Measurements from ENCODE around the gene TRIM54.
"Not testable (repeated sequence)": the region's sequence is repeated elsewhere in the genome, so short reads cannot be mapped to it uniquely, and the experiment has no call there.

The TRIM54 gene

GRCh38 chr2:27258051-27258450, 24.2 kb upstream of the TRIM54 start:
- no peak for DNase-seq

GRCh38 chr2:27261241-27261925, 20.8 kb upstream of the TRIM54 start:
- DNase-seq: no peak

- no peak for DNase-seq
Measured at GRCh38 chr2:27261926-27262298, 20.3 kb upstream of the TRIM54 start.

GRCh38 chr2:27262379-27263286, 19.6 kb upstream of the TRIM54 start, which contains the start of gene SLC30A3:
Gene SLC30A3 (minus strand): TSS chr2:27263047. CDS start chr2:27262906, 141 bp downstream.
- peak; percentile 63 to 71 for DNase-seq

GRCh38 chr2:27263287-27264252, 18.7 kb upstream of the TRIM54 start:
- no peak for DNase-seq

- no peak for DNase-seq
Measured at GRCh38 chr2:27264253-27264752, 17.9 kb upstream of the TRIM54 start.

- peak; percentile 46 to 48 for DNase-seq
Measured at GRCh38 chr2:27264753-27265535, 17.3 kb upstream of the TRIM54 start.

- DNase-seq: no peak
Measured at GRCh38 chr2:27265536-27265870, 16.7 kb upstream of the TRIM54 start.

GRCh38 chr2:27268296-27268695, 13.9 kb upstream of the TRIM54 start:
- DNase-seq: not testable (repeated sequence)

GRCh38 chr2:27270131-27270530, 12.1 kb upstream of the TRIM54 start:
- no peak for DNase-seq

- no peak for DNase-seq
Measured at GRCh38 chr2:27270670-27271069, 11.6 kb upstream of the TRIM54 start.

GRCh38 chr2:27271631-27272340, 10.4 kb upstream of the TRIM54 start:
- DNase-seq: no peak

GRCh38 chr2:27272537-27273522, 9.4 kb upstream of the TRIM54 start:
- DNase-seq: not testable (repeated sequence)

- DNase-seq: no peak
Measured at GRCh38 chr2:27275211-27276150, 6.7 kb upstream of the TRIM54 start, which contains the start of gene DNAJC5G. Gene DNAJC5G (plus strand): TSS chr2:27275433. CDS start chr2:27276729, 1,296 bp downstream.

GRCh38 chr2:27278010-27278409, 4.2 kb upstream of the TRIM54 start:
- DNase-seq: no peak

- no peak for DNase-seq
Measured at GRCh38 chr2:27280826-27281225, 1.4 kb upstream of the TRIM54 start.

- DNase-seq: no peak
Measured at GRCh38 chr2:27281442-27281841, 787 bp upstream of the TRIM54 start.

GRCh38 chr2:27282892-27283291, 663 bp downstream of the TRIM54 start:
- no peak for DNase-seq

GRCh38 chr2:27284996-27285395, 2.8 kb downstream of the TRIM54 start:
- no peak for DNase-seq
